Glomerular visceral epithelial cell (primary cell): ENCODE results near the gene AP3B1.

ENCODE experiments used
- DNase-seq: peaks from one replicate; pipeline ENCODE4 v3.0.0-alpha.2; 2016; ENCODE audit errors: extremely low spot score

Gene AP3B1

GRCh38 chr5:77974576-77974975 is 319.9 kb downstream of the AP3B1 start:
- DNase-seq, result no peak

DNA sequence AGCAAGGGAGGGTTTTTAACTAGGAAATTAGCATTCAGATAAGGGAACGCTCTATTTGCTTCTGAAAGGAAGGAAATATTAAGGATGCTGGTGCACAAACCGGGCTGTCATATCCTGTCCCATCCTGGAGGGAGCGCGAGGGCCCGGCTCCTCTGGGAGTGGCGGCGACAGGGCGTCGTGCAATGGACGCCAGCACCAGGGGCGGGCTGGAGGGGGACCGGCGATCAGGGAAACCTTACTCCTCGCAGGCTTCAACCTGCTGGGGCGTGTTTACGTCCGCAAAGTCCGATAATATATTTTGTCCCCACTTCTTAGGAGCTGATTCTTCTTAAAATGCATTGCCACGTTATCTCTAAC is 321.3 kb downstream of the AP3B1 start:
- no peak for DNase-seq

DNA sequence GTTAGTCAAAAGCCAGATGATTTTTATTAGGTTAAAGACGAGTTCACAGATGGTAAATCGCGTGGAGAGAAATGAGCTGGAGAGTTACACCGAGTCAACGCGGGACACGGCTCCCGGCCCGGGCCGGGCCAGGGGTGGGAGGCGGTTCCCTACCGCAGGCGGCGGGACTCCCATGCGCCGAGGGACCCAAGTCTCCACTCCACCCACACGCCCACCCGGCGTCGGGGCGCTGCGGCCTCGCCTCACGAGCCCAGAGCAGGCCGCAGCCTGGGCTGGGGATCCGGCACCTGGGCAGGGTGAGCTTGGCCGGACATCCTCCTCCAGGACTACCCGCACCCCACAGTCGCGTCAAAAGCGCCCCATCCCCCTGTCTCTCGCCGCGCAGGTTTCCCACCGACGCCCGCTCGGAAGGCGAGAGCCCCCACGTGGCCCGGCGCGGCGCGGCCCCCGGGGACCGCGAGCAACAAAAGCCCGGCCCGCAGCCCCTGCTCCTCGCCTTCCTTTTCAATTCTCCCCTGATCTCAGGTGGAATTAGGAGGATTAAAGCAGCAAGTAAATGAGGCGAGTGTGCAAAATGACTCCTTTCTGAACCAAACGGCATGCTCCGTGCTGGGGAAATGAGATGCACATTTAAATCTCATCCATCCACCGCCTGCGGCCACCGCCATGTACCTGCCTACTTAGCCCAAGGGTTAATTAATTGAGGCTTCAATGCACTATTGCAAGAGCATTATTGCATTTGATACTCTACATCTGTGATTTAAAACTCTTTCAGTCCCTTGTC is 321.8 kb downstream of the AP3B1 start:
- DNase-seq, result peak; percentile 10

GRCh38 chr5:77971776-77972468 is 322.6 kb downstream of the AP3B1 start:
- no peak for DNase-seq

DNA sequence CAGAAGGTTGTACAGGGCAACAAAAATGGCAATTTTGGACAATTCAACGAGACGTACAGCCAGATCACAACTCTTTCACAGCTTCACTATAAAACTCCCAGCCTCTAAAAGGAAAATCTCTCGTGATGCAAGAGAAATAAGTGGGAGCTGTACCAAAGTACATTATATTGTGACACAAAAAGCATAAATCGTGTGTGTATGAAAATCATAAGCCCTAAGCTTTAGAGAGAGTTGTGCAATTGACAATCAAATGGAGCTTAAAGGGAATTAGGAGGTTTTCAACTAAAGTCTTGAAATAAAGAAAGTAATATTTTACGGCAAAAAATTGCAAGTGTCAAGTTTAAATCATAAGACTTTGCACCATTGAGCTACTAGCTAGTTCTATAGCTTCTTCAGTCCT is 323.6 kb downstream of the AP3B1 start:
- DNase-seq, result no peak

- no peak for DNase-seq
These were observed 330.7 kb downstream of the AP3B1 start for GRCh38 chr5:77963795-77964194.

- DNase-seq, result no peak
These were observed 333.6 kb downstream of the AP3B1 start for GRCh38 chr5:77960863-77961396.

DNA sequence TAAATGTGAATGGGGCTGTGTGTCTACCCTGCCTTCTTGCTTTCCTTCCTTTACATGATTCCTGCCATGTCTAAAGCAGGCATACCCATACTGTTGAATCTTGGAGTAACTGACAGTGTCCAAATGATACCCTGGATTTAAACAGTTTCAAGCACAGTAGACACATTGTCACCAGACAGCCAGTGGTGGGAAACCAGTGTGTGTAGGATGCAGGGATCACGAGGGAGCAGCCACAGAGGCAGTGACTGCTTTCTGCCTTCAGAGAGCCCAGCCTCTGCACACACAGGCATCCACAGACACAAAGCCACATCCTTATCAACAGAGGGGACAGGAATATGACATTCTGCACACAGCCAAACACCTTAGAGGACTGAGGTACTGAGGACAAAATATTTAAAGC is 334.2 kb downstream of the AP3B1 start:
- DNase-seq, result no peak

DNA sequence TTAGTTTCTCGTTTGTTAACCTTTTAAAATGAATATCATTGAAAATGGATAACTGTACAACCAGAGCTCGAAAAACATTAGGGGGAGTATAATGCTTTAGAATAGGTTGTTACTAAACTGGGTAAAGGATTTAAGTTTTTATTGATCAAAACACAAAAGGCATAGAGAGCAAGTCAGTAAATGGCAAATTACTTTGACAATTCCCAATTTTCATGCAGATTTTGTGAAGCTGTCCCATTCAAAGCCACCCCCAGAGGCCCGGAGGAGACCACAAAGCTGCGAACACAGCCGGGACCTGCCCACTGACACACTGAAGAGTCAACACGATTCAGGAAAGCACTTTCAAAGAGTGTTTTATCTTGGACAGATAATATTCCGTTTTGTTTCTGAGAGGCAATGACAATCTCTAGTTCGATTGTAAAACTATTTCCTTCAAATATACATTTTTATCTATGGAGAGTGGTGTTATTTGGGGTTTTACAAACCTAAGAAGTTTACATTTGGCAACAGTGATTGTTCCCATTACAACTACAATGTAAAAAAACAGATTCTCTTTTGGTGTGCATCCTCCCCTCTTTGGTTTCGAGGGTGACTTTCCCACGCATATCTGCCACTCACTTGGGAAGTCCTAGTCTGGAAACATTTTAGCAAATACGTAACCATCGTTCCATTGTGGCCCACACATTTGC is 335.7 kb downstream of the AP3B1 start:
- DNase-seq, result no peak

DNA sequence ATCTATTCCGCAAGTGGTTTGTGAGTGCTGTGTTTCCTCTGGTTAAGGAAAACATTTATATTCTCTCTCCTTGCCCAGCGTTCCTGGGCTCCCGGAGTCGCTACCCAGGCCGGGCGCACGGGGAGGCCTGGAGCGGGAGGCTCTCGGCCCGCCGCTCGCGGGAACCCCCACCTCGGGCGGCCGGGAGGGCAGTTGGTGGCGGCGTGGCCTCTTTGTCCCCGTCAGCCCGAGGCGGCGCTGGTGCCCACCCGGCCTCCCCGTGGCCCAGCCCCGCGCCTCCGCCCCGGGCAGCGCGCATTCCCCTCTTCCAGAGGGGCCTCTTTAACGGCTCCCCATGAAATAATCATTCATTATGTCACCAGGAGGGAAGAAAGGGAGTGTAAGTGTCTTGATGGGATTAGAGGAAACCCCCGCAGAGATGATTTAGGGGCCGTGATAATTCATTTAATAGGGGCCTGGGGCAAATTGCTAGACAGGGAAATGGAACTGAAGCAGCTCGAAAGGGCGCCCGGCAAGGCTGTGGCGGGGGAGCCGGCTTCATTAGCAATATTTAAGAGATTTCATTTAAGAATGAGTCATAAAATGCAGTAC is 336.5 kb downstream of the AP3B1 start:
- DNase-seq, result no peak

GRCh38 chr5:77957516-77957915 is 337.0 kb downstream of the AP3B1 start:
- no peak for DNase-seq

DNA sequence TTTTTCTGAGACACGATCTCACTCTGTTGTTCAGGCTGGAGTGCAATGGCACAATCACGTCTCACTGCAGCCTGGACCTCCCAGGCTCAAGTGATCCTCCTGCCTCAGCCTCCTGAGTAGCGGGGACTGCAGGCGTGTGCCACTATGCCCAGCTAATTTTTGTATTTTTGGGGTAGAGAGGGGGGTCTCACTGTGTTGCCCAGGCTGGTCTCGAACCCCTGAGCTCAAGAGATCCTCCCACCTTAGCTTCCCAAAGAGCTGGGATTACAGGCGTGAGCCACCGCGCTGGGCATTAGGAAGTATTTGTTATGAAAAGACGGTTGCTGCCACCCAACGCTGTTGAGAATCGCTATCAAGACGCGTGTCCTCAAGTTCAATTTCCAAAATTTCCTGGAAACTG is 337.4 kb downstream of the AP3B1 start:
- no peak for DNase-seq

- DNase-seq, result no peak
These were observed 338.9 kb downstream of the AP3B1 start for GRCh38 chr5:77955577-77955976.

GRCh38 chr5:77953374-77953773 is 341.1 kb downstream of the AP3B1 start:
- no peak for DNase-seq

GRCh38 chr5:77952636-77953212 is 341.8 kb downstream of the AP3B1 start:
- DNase-seq, result no peak
